Activated effector memory CD4-positive, alpha-beta T cell treated with anti-CD3 and anti-CD28 coated beads, Interleukin-2, amount 50 U/mL, for 16 hours (primary cell): Measurements from ENCODE around the gene COL23A1.

Experiments
- DNase-seq: peaks from one replicate; pipeline ENCODE4 v3.0.0-alpha.2; 2020

COL23A1 gene

GRCh38 chr5:178431063-178431781, 159.0 kb downstream of the COL23A1 start:
- no peak for DNase-seq

GRCh38 chr5:178430186-178431062, 159.8 kb downstream of the COL23A1 start:
- DNase-seq: no peak

- no peak for DNase-seq
Observed at GRCh38 chr5:178429491-178430185, 160.6 kb downstream of the COL23A1 start.

- no peak for DNase-seq
Observed at GRCh38 chr5:178429156-178429468, 161.1 kb downstream of the COL23A1 start.

GRCh38 chr5:178428341-178429155, 161.6 kb downstream of the COL23A1 start:
- DNase-seq: no peak

GRCh38 chr5:178427576-178428197, 162.5 kb downstream of the COL23A1 start:
- DNase-seq: no peak

GRCh38 chr5:178426326-178427130, 163.7 kb downstream of the COL23A1 start:
- no peak for DNase-seq

GRCh38 chr5:178425621-178426068, 164.5 kb downstream of the COL23A1 start:
- no peak for DNase-seq

GRCh38 chr5:178424810-178425177, 165.4 kb downstream of the COL23A1 start:
- no peak for DNase-seq

GRCh38 chr5:178423901-178424809, 166.0 kb downstream of the COL23A1 start:
- DNase-seq: no peak

- no peak for DNase-seq
Observed at GRCh38 chr5:178423431-178423830, 166.8 kb downstream of the COL23A1 start.

GRCh38 chr5:178422400-178422775, 167.8 kb downstream of the COL23A1 start:
- no peak for DNase-seq

GRCh38 chr5:178421699-178422399, 168.3 kb downstream of the COL23A1 start:
- no peak for DNase-seq

GRCh38 chr5:178421128-178421527, 169.1 kb downstream of the COL23A1 start:
- DNase-seq: no peak

GRCh38 chr5:178420354-178420781, 169.8 kb downstream of the COL23A1 start:
- no peak for DNase-seq

- no peak for DNase-seq
Observed at GRCh38 chr5:178419651-178420050, 170.5 kb downstream of the COL23A1 start.

- no peak for DNase-seq
Observed at GRCh38 chr5:178419196-178419595, 171.0 kb downstream of the COL23A1 start.

- DNase-seq: no peak
Observed at GRCh38 chr5:178418471-178419010, 171.7 kb downstream of the COL23A1 start.

- no peak for DNase-seq
Observed at GRCh38 chr5:178418031-178418430, 172.2 kb downstream of the COL23A1 start.
